IMR-90 (cell line): Measurements from ENCODE around the gene KIAA1328. TPM values are rescaled to one million over a fixed set of nuclear protein-coding genes. Genes with fewer than 3 reads are reported as not detected.

Source experiments
- ATAC-seq: fragments of 200-7000 bp; cut with Tn5 transposase; 2 replicates; pipeline ENCODE4 v1.9.1; 2020; ENCODE audit warnings: low read depth, mild to moderate bottlenecking, moderate library complexity
- BruUV-seq: library from RNA; stranded (reverse); fragments of 400-500 nt; replicated peaks from 2 replicates; lab custom pipeline; 2021; lab: Mats Ljungman, UMichigan
- CTCF ChIA-PET: fragments of 300-600 bp; formaldehyde crosslinking; extraction: SDS; loops from one replicate; lab custom pipeline; 2021; ENCODE audit warnings: antibody characterized with exemption; lab: Yijun Ruan, JAX
- POLR2A ChIA-PET: fragments of 300-600 bp; sonication (Branson Sonifier 250); formaldehyde crosslinking; loops from one replicate; lab custom pipeline; 2022; ENCODE audit warnings: antibody characterized with exemption; ENCODE audit not compliant: unreplicated experiment; lab: Charles Lee
- DNase-seq: peaks from one replicate; pipeline ENCODE4 v3.0.0; 2013
- H2AFZ ChIP-seq: replicated peaks from 2 replicates; pipeline ENCODE3; 2013; ENCODE audit warnings: low read length, mild to moderate bottlenecking; ENCODE audit not compliant: poor library complexity
- H2AK5ac ChIP-seq: 2 replicates; pipeline ENCODE4 v1.6.1; 2013; ENCODE audit warnings: low read depth, low read length, inconsistent platforms
- H2AK9ac ChIP-seq: replicated peaks from 2 replicates; pipeline ENCODE3; 2013; ENCODE audit warnings: mild to moderate bottlenecking, low read depth, low read length, moderate library complexity; ENCODE audit not compliant: poor library complexity
- H2BK120ac ChIP-seq: 2 replicates; pipeline ENCODE4 v1.6.1; 2013; ENCODE audit warnings: low read depth, low read length, inconsistent platforms
- H2BK15ac ChIP-seq: 3 replicates; pipeline ENCODE4 v1.6.1; 2013; ENCODE audit warnings: low read depth, low read length, inconsistent platforms
- H2BK20ac ChIP-seq: 2 replicates; pipeline ENCODE4 v1.6.1; 2013; ENCODE audit warnings: low read depth, mild to moderate bottlenecking, inconsistent platforms, low read length, moderate library complexity
- H2BK5ac ChIP-seq: 2 replicates; pipeline ENCODE4 v1.6.1; 2013; ENCODE audit warnings: mild to moderate bottlenecking, low read depth, low read length, inconsistent platforms; ENCODE audit not compliant: poor library complexity, severe bottlenecking
- H3K14ac ChIP-seq: replicated peaks from 2 replicates; pipeline ENCODE4 v1.6.1; 2013; ENCODE audit warnings: low read depth, low read length, inconsistent platforms
- H3K18ac ChIP-seq: 2 replicates; pipeline ENCODE4 v1.6.1; 2013; ENCODE audit warnings: low read depth, low read length, control low read depth
- H3K23ac ChIP-seq: 2 replicates; pipeline ENCODE4 v1.6.1; 2013; ENCODE audit warnings: low read depth, low read length, inconsistent platforms
- H3K27ac ChIP-seq: 2 replicates; pipeline ENCODE4 v1.5.1; 2013; ENCODE audit warnings: mild to moderate bottlenecking, control low read depth, low read length; ENCODE audit not compliant: insufficient read depth
- H3K27me3 ChIP-seq: 2 replicates; pipeline ENCODE4 v1.6.1; 2013; ENCODE audit warnings: low read length; ENCODE audit not compliant: control insufficient read depth, insufficient read depth
- H3K36me3 ChIP-seq: 2 replicates; pipeline ENCODE4 v1.6.1; 2013; ENCODE audit warnings: low read length, mixed read lengths; ENCODE audit not compliant: control insufficient read depth, insufficient read depth
- H3K4ac ChIP-seq: 2 replicates; pipeline ENCODE4 v1.6.1; 2013; ENCODE audit warnings: low read depth, low read length, inconsistent platforms
- H3K4me1 ChIP-seq: 2 replicates; pipeline ENCODE4 v1.6.1; 2013; ENCODE audit warnings: low read length, mixed read lengths; ENCODE audit not compliant: control insufficient read depth, insufficient read depth
- H3K4me2 ChIP-seq: 2 replicates; pipeline ENCODE4 v1.6.1; 2013; ENCODE audit warnings: low read depth, mild to moderate bottlenecking, control low read depth, low read length, moderate library complexity
- H3K4me3 ChIP-seq: 2 replicates; pipeline ENCODE4 v1.5.1; 2013; ENCODE audit warnings: low read depth, mild to moderate bottlenecking, control low read depth, low read length, moderate library complexity; ENCODE audit not compliant: insufficient read depth
- H3K56ac ChIP-seq: 2 replicates; pipeline ENCODE4 v1.6.1; 2013; ENCODE audit warnings: low read length, inconsistent platforms; ENCODE audit not compliant: insufficient read depth; ENCODE audit errors: extremely low read depth
- H3K79me1 ChIP-seq, 2 experiments: 2 replicates each; pipeline ENCODE4 v1.6.1; 2013; ENCODE audit warnings: low read length in 2 of 2, inconsistent platforms in 1 of 2, low read depth in 1 of 2
- H3K9ac ChIP-seq: 2 replicates; pipeline ENCODE4 v1.6.1; 2013; ENCODE audit warnings: low read depth, low read length, control low read depth
- H3K9me1 ChIP-seq: 2 replicates; pipeline ENCODE4 v1.6.1; 2013; ENCODE audit warnings: low read length, inconsistent platforms; ENCODE audit not compliant: insufficient read depth
- H3K9me3 ChIP-seq: 2 replicates; pipeline ENCODE4 v1.6.1; 2013; ENCODE audit warnings: low read length; ENCODE audit not compliant: control insufficient read depth, insufficient read depth
- H4K20me1 ChIP-seq: 2 replicates; pipeline ENCODE4 v1.6.1; 2013; ENCODE audit warnings: low read length, inconsistent platforms; ENCODE audit not compliant: insufficient read depth
- H4K5ac ChIP-seq: 2 replicates; pipeline ENCODE4 v1.6.1; 2013; ENCODE audit warnings: mild to moderate bottlenecking, low read depth, low read length, control low read depth
- H4K8ac ChIP-seq, 2 experiments: 2 replicates each; pipeline ENCODE4 v1.6.1; 2013; ENCODE audit warnings: low read depth in 2 of 2, low read length in 2 of 2, control low read depth in 1 of 2, inconsistent platforms in 1 of 2
- H4K91ac ChIP-seq: 2 replicates; pipeline ENCODE4 v1.6.1; 2013; ENCODE audit warnings: low read depth, low read length, inconsistent platforms; ENCODE audit not compliant: insufficient read depth
- BHLHE40 ChIP-seq: fragments of 150-350 bp; IDR thresholded peaks from 2 replicates; pipeline ENCODE4 v1.6.1; 2016; ENCODE audit warnings: mild to moderate bottlenecking, low read depth, low read length
- CEBPB ChIP-seq: IDR thresholded peaks from 2 replicates; pipeline ENCODE4 v1.6.1; 2012; ENCODE audit warnings: low read depth, low read length, improper control_type of control experiment
- CHD1 ChIP-seq: IDR thresholded peaks from 2 replicates; pipeline ENCODE4 v1.6.1; 2012; ENCODE audit warnings: low read depth, low read length, improper control_type of control experiment
- CTCF ChIP-seq: conservative IDR thresholded peaks from 2 replicates; pipeline ENCODE4 v1.5.1; 2012; ENCODE audit warnings: mild to moderate bottlenecking, low read depth, low read length, improper control_type of control experiment
- ELK1 ChIP-seq: fragments of 150-350 bp; IDR thresholded peaks from 2 replicates; pipeline ENCODE4 v1.6.1; 2016; ENCODE audit warnings: low read depth, mild to moderate bottlenecking, low read length, moderate library complexity, borderline replicate concordance
- FOS ChIP-seq: fragments of 150-350 bp; IDR thresholded peaks from 2 replicates; pipeline ENCODE4 v1.6.1; 2016; ENCODE audit warnings: low read depth, low read length
- MAFK ChIP-seq: IDR thresholded peaks from 2 replicates; pipeline ENCODE4 v1.6.1; 2012; ENCODE audit warnings: low read depth, low read length, improper control_type of control experiment
- MAZ ChIP-seq: IDR thresholded peaks from 2 replicates; pipeline ENCODE4 v1.6.1; 2012; ENCODE audit warnings: low read depth, mild to moderate bottlenecking, low read length, improper control_type of control experiment, moderate library complexity, borderline replicate concordance
- MXI1 ChIP-seq: IDR thresholded peaks from 2 replicates; pipeline ENCODE4 v1.6.1; 2012; ENCODE audit warnings: low read depth, mild to moderate bottlenecking, low read length, moderate library complexity, borderline replicate concordance
- NFE2L2 ChIP-seq: fragments of 150-350 bp; IDR thresholded peaks from 2 replicates; pipeline ENCODE4 v1.6.1; 2016; ENCODE audit warnings: low read depth, mild to moderate bottlenecking, low read length
- POLR2A ChIP-seq: IDR thresholded peaks from 2 replicates; pipeline ENCODE4 v1.6.1; 2012; ENCODE audit warnings: mild to moderate bottlenecking, low read depth, low read length
- RAD21 ChIP-seq: IDR thresholded peaks from 2 replicates; pipeline ENCODE4 v1.6.1; 2012; ENCODE audit warnings: low read length, improper control_type of control experiment
- RCOR1 ChIP-seq: IDR thresholded peaks from 2 replicates; pipeline ENCODE4 v1.6.1; 2012; ENCODE audit warnings: mild to moderate bottlenecking, low read length, improper control_type of control experiment; ENCODE audit not compliant: insufficient replicate concordance
- RFX5 ChIP-seq: IDR thresholded peaks from 2 replicates; pipeline ENCODE4 v1.8.0; 2012; ENCODE audit warnings: low read depth, mild to moderate bottlenecking, low read length, moderate library complexity
- SMC3 ChIP-seq: fragments of 150-350 bp; IDR thresholded peaks from 2 replicates; pipeline ENCODE4 v1.6.1; 2016; ENCODE audit warnings: low read depth, mild to moderate bottlenecking, antibody characterized with exemption, low read length, moderate library complexity
- USF2 ChIP-seq: fragments of 150-350 bp; IDR thresholded peaks from 2 replicates; pipeline ENCODE4 v1.6.1; 2017; ENCODE audit warnings: mild to moderate bottlenecking, antibody characterized with exemption, low read length, low read depth
- WGBS, 2 experiments: methylation state at CpG; one replicate each; pipeline versions ENCODE4 v1.1.5 to v1.1.7; 2013; ENCODE audit warnings: missing lambda C conversion rate in 2 of 2; ENCODE audit not compliant: insufficient read length in 1 of 2; ENCODE audit errors: extremely low coverage in 2 of 2; 5-methylcytosine and 5-hydroxymethylcytosine counted together
- dilution Hi-C: fragments of 300-500 bp; cut with HindIII; formaldehyde crosslinking; loops from one replicate; pipeline ENCODE4 v1.14.3; 2018; ENCODE audit warnings: low sequenced_read_pairs; ENCODE audit not compliant: unreplicated experiment
- in situ Hi-C: fragments of 300-500 bp; cut with MboI; formaldehyde crosslinking; loops from 3 replicates; pipeline ENCODE4 v1.14.3; 2019; ENCODE audit warnings: low sequenced_read_pairs, inconsistent platforms, mixed read lengths
- intact Hi-C: fragments of 100-400 bp; cut with micrococcal nuclease; formaldehyde crosslinking; loops from 2 replicates; pipeline ENCODE4 v1.10.0; 2022
- polyA plus RNA-seq, 3 experiments: library from polyadenylated mRNA; depleted of rRNA; stranded (reverse); fragments of >200 nt; gene quantifications; 2 replicates each; pipeline ENCODE4 v1.2.3, GENCODE V29; 2012; ENCODE audit warnings: low replicate concordance in 1 of 3
- total RNA-seq: library from RNA; depleted of rRNA; stranded (reverse); fragments of >200 nt; gene quantifications from 2 replicates; pipeline ENCODE4 v1.2.3, GENCODE V29; 2012

The KIAA1328 gene
- total and polyA plus RNA-seq, 2 of the 4 experiments (the other 2 are of a cell fraction) = 2.4 to 7.0 TPM

GRCh38 chr18:37252854-37253393 lies 424.0 kb downstream of the KIAA1328 start:
- POLR2A ChIA-PET = no interaction called here

More at GRCh38 chr18:37252854-37253393, 424.0 kb downstream of the KIAA1328 start:
- no peak overlapping the region for H3K18ac ChIP-seq
- no peaks in the 10 kb centered on the region for H3K36me3 ChIP-seq
- DNase-seq (no peak), ATAC-seq (no peak)
- no peak overlapping the region for H3K4me3 ChIP-seq
- H2BK5ac ChIP-seq = no peak overlapping the region
- H3K4me1 ChIP-seq = no peaks in the 10 kb centered on the region
- H4K8ac ChIP-seq = no peak overlapping the region
- H3K4me2 ChIP-seq = no peak overlapping the region
- H3K9me1 ChIP-seq = no peaks in the 10 kb centered on the region
- H3K9me3 ChIP-seq = no peaks in the 10 kb centered on the region
- no peak overlapping the region for H2BK20ac ChIP-seq
- dilution Hi-C loops (no loop called here), in situ Hi-C loops (no loop called here), intact Hi-C loops (no loop called here)
- no peak overlapping the region for H3K9ac ChIP-seq
- H2BK120ac ChIP-seq = no peak overlapping the region
- no peak overlapping the region for H2BK15ac ChIP-seq
- no peaks in the 10 kb centered on the region for H3K79me1 ChIP-seq
- H4K91ac ChIP-seq = no peak overlapping the region
- no peaks in the 10 kb centered on the region for H4K20me1 ChIP-seq
- H4K5ac ChIP-seq = no peak overlapping the region
- TF ChIP-seq POLR2A (no peak), MAFK (no peak), MAZ (no peak), BHLHE40 (no peak), RCOR1 (no peak), RFX5 (no peak), CHD1 (no peak), CTCF (no peak), SMC3 (no peak), MXI1 (no peak), ELK1 (no peak), NFE2L2 (no peak), RAD21 (no peak), CEBPB (no peak), FOS (no peak), USF2 (no peak)
- H2AK5ac ChIP-seq = no peak overlapping the region
- H3K14ac ChIP-seq = no peak overlapping the region
- no peak overlapping the region for H3K27ac ChIP-seq
- H2AK9ac ChIP-seq = no peak overlapping the region
- H3K56ac ChIP-seq = no peak overlapping the region
- BruUV-seq = no TSS peak
- H3K27me3 ChIP-seq = peaks cover 51% of the 10 kb centered on the region
- CTCF ChIA-PET = no interaction called here
- no peak overlapping the region for H3K4ac ChIP-seq
- H3K23ac ChIP-seq = no peak overlapping the region
- no CpG with 5 or more reads among the region's 12 CpGs for WGBS, 2 experiments
- H2AFZ ChIP-seq = no peak overlapping the region
